Trophoblast cell (in vitro differentiated cells and primary cell): Measurements from ENCODE around the gene BDKRB1.

ENCODE experiments used
- DNase-seq, 2 donors: peaks; one replicate each; pipeline ENCODE4 v3.0.0-alpha.2; 2016
- H2AFZ ChIP-seq: 2 replicates; pipeline ENCODE4 v1.6.1; 2013; ENCODE audit warnings: low read length, moderate library complexity, mild to moderate bottlenecking; ENCODE audit not compliant: insufficient read depth, poor library complexity
- H2AK5ac ChIP-seq: 2 replicates; pipeline ENCODE4 v1.6.1; 2013; ENCODE audit warnings: mild to moderate bottlenecking, low read length
- H2BK120ac ChIP-seq: 2 replicates; pipeline ENCODE4 v1.6.1; 2013; ENCODE audit warnings: low read length, mild to moderate bottlenecking, moderate library complexity; ENCODE audit not compliant: insufficient read depth, poor library complexity
- H2BK12ac ChIP-seq: 2 replicates; pipeline ENCODE4 v1.6.1; 2013; ENCODE audit warnings: mild to moderate bottlenecking, low read length, moderate library complexity
- H2BK5ac ChIP-seq: 2 replicates; pipeline ENCODE4 v1.6.1; 2013; ENCODE audit warnings: low read length, low read depth, moderate library complexity, mild to moderate bottlenecking; ENCODE audit not compliant: poor library complexity
- H3K14ac ChIP-seq: 2 replicates; pipeline ENCODE4 v1.6.1; 2013; ENCODE audit warnings: mild to moderate bottlenecking, low read length
- H3K18ac ChIP-seq: 2 replicates; pipeline ENCODE4 v1.6.1; 2013; ENCODE audit warnings: mild to moderate bottlenecking, low read length
- H3K23ac ChIP-seq: 2 replicates; pipeline ENCODE4 v1.6.1; 2013; ENCODE audit warnings: low read length
- H3K27ac ChIP-seq: 2 replicates; pipeline ENCODE4 v1.5.1; 2013; ENCODE audit warnings: low read depth, mild to moderate bottlenecking, inconsistent platforms, low read length, moderate library complexity
- H3K27me3 ChIP-seq: 2 replicates; pipeline ENCODE4 v1.6.1; 2013; ENCODE audit warnings: inconsistent platforms, mild to moderate bottlenecking, low read length, moderate library complexity; ENCODE audit not compliant: insufficient read depth
- H3K36me3 ChIP-seq, 2 experiments: 1 replicate in 1 of 2; 2 replicates in 1 of 2; pipeline ENCODE4 v1.6.1; 2013; ENCODE audit warnings: low read length in 2 of 2, mild to moderate bottlenecking in 2 of 2, moderate library complexity in 1 of 2; ENCODE audit not compliant: insufficient read depth in 2 of 2, control insufficient read depth in 1 of 2
- H3K4ac ChIP-seq: 2 replicates; pipeline ENCODE4 v1.6.1; 2013; ENCODE audit warnings: low read depth, mild to moderate bottlenecking, low read length, moderate library complexity
- H3K4me1 ChIP-seq, 2 experiments: 1 replicate in 1 of 2; 2 replicates in 1 of 2; pipeline ENCODE4 v1.6.1; 2013; ENCODE audit warnings: low read length in 2 of 2, mild to moderate bottlenecking in 2 of 2, moderate library complexity in 1 of 2; ENCODE audit not compliant: insufficient read depth in 2 of 2, control insufficient read depth in 1 of 2
- H3K4me2 ChIP-seq: 2 replicates; pipeline ENCODE4 v1.6.1; 2013; ENCODE audit warnings: inconsistent platforms, mild to moderate bottlenecking, low read length, moderate library complexity
- H3K4me3 ChIP-seq: 2 replicates; pipeline ENCODE4 v1.5.1; 2013; ENCODE audit warnings: mild to moderate bottlenecking, low read depth, low read length, inconsistent platforms
- H3K79me1 ChIP-seq: one replicate; pipeline ENCODE4 v1.6.1; 2013; ENCODE audit warnings: low read length
- H3K79me2 ChIP-seq: 2 replicates; pipeline ENCODE4 v1.6.1; 2013; ENCODE audit warnings: low read length, mild to moderate bottlenecking; ENCODE audit not compliant: control insufficient read depth, insufficient read depth, poor library complexity
- H3K9ac ChIP-seq: 2 replicates; pipeline ENCODE4 v1.6.1; 2013; ENCODE audit warnings: mild to moderate bottlenecking, low read length
- H3K9me3 ChIP-seq: 2 replicates; pipeline ENCODE4 v1.6.1; 2013; ENCODE audit warnings: low read depth, mild to moderate bottlenecking, control low read depth, inconsistent platforms, low read length; ENCODE audit not compliant: insufficient read depth
- H4K12ac ChIP-seq: 2 replicates; pipeline ENCODE4 v1.6.1; 2013; ENCODE audit warnings: low read depth, mild to moderate bottlenecking, low read length, moderate library complexity
- H4K8ac ChIP-seq: 2 replicates; pipeline ENCODE4 v1.6.1; 2013; ENCODE audit warnings: low read depth, mild to moderate bottlenecking, low read length, moderate library complexity
- H4K91ac ChIP-seq: one replicate; pipeline ENCODE4 v1.6.1; 2013; ENCODE audit warnings: low read depth, mild to moderate bottlenecking, low read length, moderate library complexity
- WGBS: extraction: QIAGEN DNeasy Blood & Tissue Kit; methylation state at CpG from one replicate; pipeline ENCODE4 v1.1.7; 2013; ENCODE audit warnings: missing lambda C conversion rate; ENCODE audit not compliant: insufficient read length, insufficient coverage; ENCODE audit errors: extremely low coverage; 5-methylcytosine and 5-hydroxymethylcytosine counted together

The BDKRB1 gene

DNA sequence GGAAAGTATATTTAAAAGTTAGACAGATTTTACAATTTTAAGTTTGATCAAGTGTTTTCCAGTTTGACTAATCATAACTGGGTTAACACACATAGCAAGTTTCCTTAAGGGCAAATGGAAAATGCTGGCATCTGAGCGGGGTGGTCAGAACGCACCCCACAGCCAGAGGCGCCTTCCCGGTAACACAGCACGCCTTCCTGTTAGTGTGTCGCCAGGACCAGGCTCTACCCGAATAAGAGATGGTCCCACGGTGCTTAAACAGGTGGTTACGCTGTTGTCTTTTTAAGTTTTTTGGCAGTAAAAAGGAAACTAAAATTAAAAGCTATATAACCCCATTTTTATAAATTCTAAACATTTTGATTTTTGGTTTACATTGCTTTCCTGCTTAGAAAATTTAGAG lies 28.0 kb downstream of the BDKRB1 start:
- Histone ChIP-seq H4K12ac (no peak overlapping the region), H3K27me3 (no peaks in the 10 kb centered on the region), H3K18ac (peak overlapping the region; percentile 57), H3K4me1 (peaks cover 16 to 22% of the 10 kb centered on the region in 2 experiments), H3K9ac (no peak overlapping the region), H3K9me3 (no peaks in the 10 kb centered on the region), H3K4me2 (no peak overlapping the region), H3K14ac (peak overlapping the region; percentile 66), H2BK5ac (peak overlapping the region; percentile 70), H3K4ac (peak overlapping the region; percentile 43), H4K91ac (peak overlapping the region; percentile 84), H3K36me3 (peaks cover 6 to 8% of the 10 kb centered on the region in 2 experiments), H3K23ac (no peak overlapping the region), H3K27ac (no peak overlapping the region), H2BK12ac (peak overlapping the region; percentile 85), H2AK5ac (peak overlapping the region; percentile 96), H3K79me1 (peaks cover 32% of the 10 kb centered on the region), H3K79me2 (peaks cover 4% of the 10 kb centered on the region), H4K8ac (peak overlapping the region; percentile 57), H2BK120ac (peak overlapping the region; percentile 88), H2AFZ (no peak overlapping the region), H3K4me3 (no peak overlapping the region)
- no CpG with 5 or more reads among the region's 9 CpGs for WGBS
- no peak for DNase-seq

DNA sequence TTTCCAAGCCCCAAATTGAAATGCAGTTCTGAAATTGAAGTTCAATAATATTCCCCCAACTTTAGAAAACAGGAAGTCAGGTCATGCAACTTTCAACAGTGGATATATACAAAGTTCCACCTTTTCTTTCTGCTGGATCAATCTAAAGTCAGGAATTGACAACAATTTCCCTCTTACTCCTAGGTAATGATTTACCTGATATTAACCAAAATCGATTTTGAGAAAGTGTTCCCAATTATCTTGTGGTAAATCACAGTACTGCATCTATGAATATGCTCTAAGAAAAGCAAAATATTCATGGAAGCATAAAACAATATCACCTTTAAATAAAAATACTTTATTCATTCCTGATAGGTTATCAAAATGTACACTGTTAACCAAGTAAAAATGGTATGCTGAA lies 28.4 kb downstream of the BDKRB1 start:
- H2AFZ ChIP-seq = no peak overlapping the region
- H2BK120ac ChIP-seq = no peak overlapping the region
- H3K23ac ChIP-seq = no peak overlapping the region
- peaks cover 4% of the 10 kb centered on the region for H3K79me2 ChIP-seq
- H4K12ac ChIP-seq = no peak overlapping the region
- H4K8ac ChIP-seq = no peak overlapping the region
- peaks cover 29% of the 10 kb centered on the region for H3K79me1 ChIP-seq
- no peaks in the 10 kb centered on the region for H3K9me3 ChIP-seq
- no peak overlapping the region for H3K4ac ChIP-seq
- no peak overlapping the region for H2BK12ac ChIP-seq
- H3K4me3 ChIP-seq = no peak overlapping the region
- H3K4me1 ChIP-seq = peaks cover 14 to 19% of the 10 kb centered on the region in 2 experiments
- no peak for DNase-seq
- H3K27ac ChIP-seq = no peak overlapping the region
- H2AK5ac ChIP-seq = no peak overlapping the region
- no peak overlapping the region for H3K4me2 ChIP-seq
- no CpG with 5 or more reads among the region's 1 CpG for WGBS
- H3K9ac ChIP-seq = no peak overlapping the region
- H3K36me3 ChIP-seq = peaks cover 8 to 12% of the 10 kb centered on the region in 2 experiments
- H2BK5ac ChIP-seq = no peak overlapping the region
- H3K18ac ChIP-seq = no peak overlapping the region
- H4K91ac ChIP-seq = no peak overlapping the region
- no peaks in the 10 kb centered on the region for H3K27me3 ChIP-seq
- H3K14ac ChIP-seq = no peak overlapping the region

DNA sequence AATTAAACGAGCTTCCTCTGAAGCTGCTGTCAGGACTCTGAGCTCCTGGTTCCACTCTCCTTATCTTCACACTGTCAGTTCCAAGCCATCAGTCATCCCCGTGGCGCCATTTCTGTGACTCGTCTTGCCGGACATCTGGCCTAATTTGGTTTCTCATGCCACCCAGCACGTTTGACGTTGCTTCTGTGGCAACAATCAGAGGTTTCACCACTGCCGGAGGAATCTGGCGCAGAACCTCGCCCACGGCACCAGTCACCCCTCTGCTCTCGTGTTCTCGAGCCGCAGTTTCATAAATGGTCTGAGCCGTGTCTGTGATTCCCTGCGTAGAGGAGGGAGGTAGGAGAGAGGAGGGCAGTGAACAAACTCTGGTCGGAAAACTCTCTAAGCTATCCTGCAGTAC lies 29.7 kb downstream of the BDKRB1 start:
- Histone ChIP-seq H3K36me3 (peaks cover 9 to 17% of the 10 kb centered on the region in 2 experiments), H2AK5ac (no peak overlapping the region), H3K79me1 (peaks cover 20% of the 10 kb centered on the region), H4K8ac (no peak overlapping the region), H2AFZ (no peak overlapping the region), H3K9ac (no peak overlapping the region), H2BK12ac (no peak overlapping the region), H3K9me3 (no peaks in the 10 kb centered on the region), H3K4me3 (no peak overlapping the region), H3K79me2 (peaks cover 4% of the 10 kb centered on the region), H2BK120ac (peak overlapping the region; percentile 88), H3K27me3 (no peaks in the 10 kb centered on the region), H2BK5ac (peak overlapping the region; percentile 44), H3K27ac (peak overlapping the region; percentile 80), H4K91ac (peak overlapping the region; percentile 60), H4K12ac (peak overlapping the region; percentile 87), H3K18ac (peak overlapping the region; percentile 23), H3K4me2 (peak overlapping the region; percentile 35), H3K23ac (no peak overlapping the region), H3K4me1 (peaks cover 8 to 12% of the 10 kb centered on the region in 2 experiments), H3K4ac (peak overlapping the region; percentile 54), H3K14ac (peak overlapping the region; percentile 21)
- WGBS = no CpG with 5 or more reads among the region's 17 CpGs
- peak; percentile 82 to 85 for DNase-seq

DNA sequence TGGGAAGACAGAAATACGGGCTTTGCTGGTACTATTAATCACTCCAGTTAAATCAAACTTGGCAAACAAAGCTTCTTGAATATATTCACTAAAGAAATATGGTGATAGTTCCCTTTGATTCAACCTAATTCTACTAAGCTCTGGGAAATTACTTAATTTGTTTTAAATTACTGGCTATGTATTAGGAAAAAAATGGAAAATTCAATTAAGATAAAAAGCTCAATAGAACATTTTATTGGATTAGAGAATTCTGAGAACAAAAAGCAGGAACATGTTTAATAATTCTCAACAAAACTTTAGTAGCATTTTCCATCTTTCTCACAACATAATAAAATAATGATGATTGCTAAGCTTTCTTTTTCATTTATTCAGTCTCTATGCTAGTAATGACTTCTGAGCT lies 30.2 kb downstream of the BDKRB1 start:
- peaks cover 9 to 17% of the 10 kb centered on the region in 2 experiments for H3K36me3 ChIP-seq
- peak in 1 of 2 donors; percentile 26 for DNase-seq
- no peak overlapping the region for H4K12ac ChIP-seq
- H3K4ac ChIP-seq = no peak overlapping the region
- H3K4me2 ChIP-seq = no peak overlapping the region
- H3K18ac ChIP-seq = no peak overlapping the region
- no peak overlapping the region for H2AK5ac ChIP-seq
- H3K9ac ChIP-seq = no peak overlapping the region
- peaks cover 20% of the 10 kb centered on the region for H3K79me1 ChIP-seq
- no peak overlapping the region for H2BK5ac ChIP-seq
- no peak overlapping the region for H2AFZ ChIP-seq
- peaks cover 4% of the 10 kb centered on the region for H3K79me2 ChIP-seq
- H3K14ac ChIP-seq = no peak overlapping the region
- H3K27ac ChIP-seq = peak overlapping the region; percentile 80
- no CpG with 5 or more reads among the region's 1 CpG for WGBS
- H4K91ac ChIP-seq = no peak overlapping the region
- no peak overlapping the region for H3K23ac ChIP-seq
- peaks cover 8 to 12% of the 10 kb centered on the region in 2 experiments for H3K4me1 ChIP-seq
- no peak overlapping the region for H4K8ac ChIP-seq
- H3K27me3 ChIP-seq = no peaks in the 10 kb centered on the region
- no peak overlapping the region for H2BK120ac ChIP-seq
- H3K4me3 ChIP-seq = no peak overlapping the region
- H2BK12ac ChIP-seq = no peak overlapping the region
- no peaks in the 10 kb centered on the region for H3K9me3 ChIP-seq
